PC-3 (cell line): ENCODE results near the gene GCC2. TPM values are rescaled to one million over a fixed set of nuclear protein-coding genes. Genes with fewer than 3 reads are reported as not detected.

ENCODE experiments used
- ATAC-seq: fragments of 200-7000 bp; cut with Tn5 transposase; 2 replicates; pipeline ENCODE4 v1.9.1; 2020; ENCODE audit warnings: mild to moderate bottlenecking, moderate library complexity
- BruUV-seq: library from RNA; stranded (reverse); fragments of 400-500 nt; replicated peaks from 2 replicates; lab custom pipeline; 2021; lab: Mats Ljungman, UMichigan
- CTCF ChIA-PET: fragments of 300-600 bp; sonication (Branson Sonifier 250); formaldehyde crosslinking; loops from one replicate; lab custom pipeline; 2022; ENCODE audit warnings: antibody characterized with exemption; lab: Charles Lee
- POLR2A ChIA-PET: fragments of 300-600 bp; sonication (Branson Sonifier 250); formaldehyde crosslinking; loops from one replicate; lab custom pipeline; 2022; ENCODE audit warnings: antibody characterized with exemption; ENCODE audit not compliant: unreplicated experiment; lab: Charles Lee
- DNase-seq: peaks from one replicate; pipeline ENCODE4 v3.0.0-alpha.2; 2015
- H2AFZ ChIP-seq: fragments of 300-600 bp; sonication (generic); 2 replicates; pipeline ENCODE4 v1.6.0; 2016; ENCODE audit warnings: antibody characterized with exemption, low read length
- H3F3A ChIP-seq: fragments of 300-600 bp; sonication (generic); one replicate; pipeline ENCODE4 v1.6.0; 2017; ENCODE audit warnings: antibody characterized with exemption, low read length, control low read depth, mild to moderate bottlenecking; ENCODE audit not compliant: unreplicated experiment
- H3K27ac ChIP-seq: fragments of 300-600 bp; sonication (generic); 2 replicates; pipeline ENCODE4 v1.5.1; 2016; ENCODE audit warnings: mild to moderate bottlenecking, low read length
- H3K27me3 ChIP-seq: fragments of 300-600 bp; sonication (generic); 2 replicates; pipeline ENCODE4 v1.6.1; 2016; ENCODE audit warnings: low read length, mixed read lengths
- H3K36me3 ChIP-seq: fragments of 300-600 bp; sonication (generic); 2 replicates; pipeline ENCODE4 v1.6.1; 2016; ENCODE audit warnings: low read depth, mixed run types, low read length, mixed read lengths
- H3K4me1 ChIP-seq: fragments of 300-600 bp; sonication (generic); 2 replicates; pipeline ENCODE4 v1.5.1; 2016; ENCODE audit warnings: low read length; ENCODE audit not compliant: insufficient read depth
- H3K4me2 ChIP-seq: fragments of 300-600 bp; sonication (generic); 2 replicates; pipeline ENCODE4 v1.6.0; 2016; ENCODE audit warnings: low read length
- H3K4me3 ChIP-seq: fragments of 300-600 bp; sonication (generic); 2 replicates; pipeline ENCODE4 v1.5.1; 2016; ENCODE audit warnings: mild to moderate bottlenecking, low read length, mixed read lengths
- H3K79me2 ChIP-seq: fragments of 300-600 bp; sonication (generic); 2 replicates; pipeline ENCODE4 v1.6.1; 2017; ENCODE audit warnings: low read length, mixed read lengths
- H3K9ac ChIP-seq: fragments of 300-600 bp; sonication (generic); 2 replicates; pipeline ENCODE4 v1.6.0; 2016; ENCODE audit warnings: mild to moderate bottlenecking, low read length
- H3K9me2 ChIP-seq: fragments of 300-600 bp; sonication (generic); replicated peaks from 2 replicates; pipeline ENCODE4 v1.6.1; 2016; ENCODE audit warnings: mixed run types, low read length, mixed read lengths
- H3K9me3 ChIP-seq: fragments of 300-600 bp; sonication (generic); 2 replicates; pipeline ENCODE4 v1.6.1; 2016; ENCODE audit warnings: low read length, mixed read lengths
- H4K20me1 ChIP-seq: fragments of 300-600 bp; sonication (generic); 2 replicates; pipeline ENCODE4 v1.6.1; 2016; ENCODE audit warnings: low read length, mixed read lengths
- CTCF ChIP-seq: fragments of 300-600 bp; sonication (generic); conservative IDR thresholded peaks from 2 replicates; pipeline ENCODE4 v1.5.1; 2017; ENCODE audit warnings: antibody characterized with exemption, low read depth, mild to moderate bottlenecking, low read length
- EZH2 ChIP-seq: fragments of 300-600 bp; sonication (generic); IDR thresholded peaks from one replicate; pipeline ENCODE4 v1.6.1; 2017; ENCODE audit warnings: antibody characterized with exemption, mild to moderate bottlenecking, low read length; ENCODE audit not compliant: unreplicated experiment
- EZH2phosphoT487 ChIP-seq: fragments of 300-600 bp; sonication (generic); IDR thresholded peaks from 2 replicates; pipeline ENCODE4 v1.6.1; 2018; ENCODE audit warnings: mild to moderate bottlenecking, antibody characterized with exemption, low read length, borderline replicate concordance
- intact Hi-C: fragments of 100-400 bp; cut with micrococcal nuclease; formaldehyde crosslinking; loops from 2 replicates; pipeline ENCODE4 v1.9.0; 2023
- total RNA-seq: library from RNA; depleted of rRNA; stranded (reverse); fragments of >200 nt; gene quantifications from 2 replicates; pipeline ENCODE4 v1.2.3, GENCODE V29; 2014

Gene GCC2
- total RNA-seq, 1 experiment from 2014 or later = 10.1 TPM

DNA sequence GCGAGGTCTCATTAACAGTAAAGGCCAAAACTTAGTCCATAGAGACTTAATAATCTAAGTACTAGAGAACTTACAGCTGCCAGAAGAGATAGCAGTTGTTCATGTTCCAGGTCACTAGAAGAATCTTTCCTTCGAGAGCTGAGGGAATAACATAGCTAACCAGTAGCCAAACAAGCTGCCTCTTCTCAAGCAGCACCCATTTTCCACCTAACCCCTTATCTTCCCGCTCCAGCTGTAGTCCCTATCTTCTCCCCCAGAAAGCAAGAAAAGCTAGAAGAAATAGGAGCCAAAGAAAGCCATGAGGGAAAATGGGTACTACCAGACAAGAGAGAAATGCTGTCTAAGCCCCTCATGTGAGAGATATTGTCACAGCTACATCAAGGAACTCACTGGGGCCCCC, 47.2 kb upstream of the GCC2 start:
- Histone ChIP-seq H3K4me1 (no peaks in the 10 kb centered on the region), H3K27ac (no peak overlapping the region), H3K79me2 (no peaks in the 10 kb centered on the region), H3K27me3 (no peaks in the 10 kb centered on the region), H3K9ac (no peak overlapping the region), H3K9me3 (peaks cover 8% of the 10 kb centered on the region; the same call in 1 of the 2 replicates), H4K20me1 (no peaks in the 10 kb centered on the region), H3K4me2 (no peak overlapping the region), H3K9me2 (no peaks in the 10 kb centered on the region), H3F3A (no peaks in the 10 kb centered on the region), H2AFZ (no peak overlapping the region), H3K36me3 (no peaks in the 10 kb centered on the region), H3K4me3 (no peak overlapping the region)
- ChIA-PET CTCF (no interaction called here), POLR2A (no interaction called here)
- ATAC-seq (no peak), DNase-seq (no peak)
- no TSS peak for BruUV-seq
- intact Hi-C loops = no loop called here
- no peak for TF ChIP-seq CTCF
- TF ChIP-seq EZH2 = no peak
- TF ChIP-seq EZH2phosphoT487 = no peak

- DNase-seq (no peak), ATAC-seq (no peak)
- peaks cover 8% of the 10 kb centered on the region; the same call in 1 of the 2 replicates for H3K9me3 ChIP-seq
- TF ChIP-seq EZH2 = no peak
- no peak for TF ChIP-seq EZH2phosphoT487
- no peak for TF ChIP-seq CTCF
- H3K9ac ChIP-seq = no peak overlapping the region
- H3K27ac ChIP-seq = no peak overlapping the region
- H4K20me1 ChIP-seq = no peaks in the 10 kb centered on the region
- H2AFZ ChIP-seq = no peak overlapping the region
- no peaks in the 10 kb centered on the region for H3K36me3 ChIP-seq
- H3K4me2 ChIP-seq = no peak overlapping the region
- no peaks in the 10 kb centered on the region for H3K4me1 ChIP-seq
- H3K79me2 ChIP-seq = no peaks in the 10 kb centered on the region
- H3K4me3 ChIP-seq = no peak overlapping the region
- POLR2A ChIA-PET = no interaction called here
- H3K9me2 ChIP-seq = no peaks in the 10 kb centered on the region
- no TSS peak for BruUV-seq
- H3F3A ChIP-seq = no peaks in the 10 kb centered on the region
- intact Hi-C loops = no loop called here
- no peaks in the 10 kb centered on the region for H3K27me3 ChIP-seq
- CTCF ChIA-PET = no interaction called here
Measured at GRCh38 chr2:108403494-108403893, 45.5 kb upstream of the GCC2 start.

- DNase-seq (no peak), ATAC-seq (no peak)
- no peaks in the 10 kb centered on the region for H3K27me3 ChIP-seq
- no peaks in the 10 kb centered on the region for H3K4me1 ChIP-seq
- TF ChIP-seq CTCF (no peak), EZH2 (no peak), EZH2phosphoT487 (no peak)
- BruUV-seq = no TSS peak
- H3K36me3 ChIP-seq = no peaks in the 10 kb centered on the region
- no peak overlapping the region for H3K4me2 ChIP-seq
- peaks cover 8% of the 10 kb centered on the region; the same call in 1 of the 2 replicates for H3K9me3 ChIP-seq
- no peaks in the 10 kb centered on the region for H4K20me1 ChIP-seq
- POLR2A ChIA-PET = no interaction called here
- no peak overlapping the region for H2AFZ ChIP-seq
- CTCF ChIA-PET = no interaction called here
- H3K4me3 ChIP-seq = no peak overlapping the region
- H3K27ac ChIP-seq = no peak overlapping the region
- no peaks in the 10 kb centered on the region for H3K79me2 ChIP-seq
- intact Hi-C loops = no loop called here
- no peak overlapping the region for H3K9ac ChIP-seq
- H3K9me2 ChIP-seq = no peaks in the 10 kb centered on the region
- H3F3A ChIP-seq = no peaks in the 10 kb centered on the region
Measured at GRCh38 chr2:108404784-108405397, 44.1 kb upstream of the GCC2 start.
